Natural killer cell treated with Interleukin-12 subunit alpha and Interleukin-12 subunit beta and Interleukin-15 and Interleukin-18, amount 100 ng/mL, for 72 hours (primary cell): ENCODE results near the gene LEMD1. TPM values are rescaled to one million over a fixed set of nuclear protein-coding genes. Genes with fewer than 3 reads are reported as not detected.
"Not testable (repeated sequence)": the region's sequence is repeated elsewhere in the genome, so short reads cannot be mapped to it uniquely, and the experiment has no call there.

Experiments
- ATAC-seq, 2 donors: fragments of 150-1000 bp; cut with Tn5 transposase in 1 of 2; sonication (Bioruptor Pico), chemical (Tn5 transposase) in 1 of 2; 2 replicates each; pipeline ENCODE4 v1.10.0; 2021
- DNase-seq: peaks from one replicate; pipeline ENCODE4 v3.0.0; 2022; ENCODE audit warnings: low spot score
- H3K27ac Mint-ChIP-seq, 2 donors: 1 replicate in 1 of 2; 2 replicates in 1 of 2; pipeline ENCODE4 v1.8.0; 2022; ENCODE audit warnings: mixed read lengths in 2 of 2, mild to moderate bottlenecking in 1 of 2, moderate library complexity in 1 of 2
- H3K27me3 Mint-ChIP-seq, 2 donors: 1 replicate in 1 of 2; 2 replicates in 1 of 2; pipeline ENCODE4 v1.8.0; 2022; ENCODE audit warnings: mixed read lengths in 2 of 2
- H3K36me3 Mint-ChIP-seq: one replicate; pipeline ENCODE4 v1.8.0; 2022; ENCODE audit warnings: mixed read lengths
- H3K4me1 Mint-ChIP-seq, 2 donors: 1 replicate in 1 of 2; 2 replicates in 1 of 2; pipeline ENCODE4 v1.8.0; 2022; ENCODE audit warnings: low read depth in 2 of 2, mixed read lengths in 2 of 2, mild to moderate bottlenecking in 1 of 2
- H3K4me3 Mint-ChIP-seq: one replicate; pipeline ENCODE4 v1.8.0; 2022; ENCODE audit warnings: mixed read lengths
- H3K9me3 Mint-ChIP-seq: 2 replicates; pipeline ENCODE4 v1.8.0; 2022; ENCODE audit warnings: mixed read lengths
- total RNA-seq, 2 donors: library from RNA; stranded (reverse); gene quantifications; one replicate each; pipeline ENCODE4 v1.2.3, GENCODE V29; 2022

Gene LEMD1
- total RNA-seq, 2 donors from 2014 or later: not detected

- no peak overlapping the region for H3K27ac Mint-ChIP-seq
- peak overlapping the region; percentile 69 for H3K4me3 Mint-ChIP-seq
- peaks cover 14 to 19% of the 10 kb centered on the region in 2 donors for H3K27me3 Mint-ChIP-seq
- ATAC-seq (peak; percentile 60 to 83), DNase-seq (peak; percentile 70)
- H3K9me3 Mint-ChIP-seq: no peaks in the 10 kb centered on the region
- H3K36me3 Mint-ChIP-seq: no peaks in the 10 kb centered on the region
- peaks cover 7% of the 10 kb centered on the region in 2 donors for H3K4me1 Mint-ChIP-seq
These were observed 8.9 kb upstream of the LEMD1 start for GRCh38 chr1:205430696-205431305.

GRCh38 chr1:205429762-205430695, 8.2 kb upstream of the LEMD1 start:
- peaks cover 7% of the 10 kb centered on the region in 2 donors for H3K4me1 Mint-ChIP-seq
- H3K27me3 Mint-ChIP-seq: peaks cover 13 to 14% of the 10 kb centered on the region in 2 donors
- DNase-seq (no peak), ATAC-seq (no peak)
- H3K27ac Mint-ChIP-seq: no peak overlapping the region
- H3K9me3 Mint-ChIP-seq: no peaks in the 10 kb centered on the region
- peak overlapping the region; percentile 69 for H3K4me3 Mint-ChIP-seq
- no peaks in the 10 kb centered on the region for H3K36me3 Mint-ChIP-seq

GRCh38 chr1:205424901-205425600, 3.2 kb upstream of the LEMD1 start:
- no peaks in the 10 kb centered on the region for H3K9me3 Mint-ChIP-seq
- H3K27ac Mint-ChIP-seq: no peak overlapping the region
- no peak overlapping the region for H3K4me3 Mint-ChIP-seq
- H3K36me3 Mint-ChIP-seq: no peaks in the 10 kb centered on the region
- ATAC-seq: no peak
- DNase-seq: no peak
- H3K27me3 Mint-ChIP-seq: peaks cover 31 to 33% of the 10 kb centered on the region in 2 donors
- H3K4me1 Mint-ChIP-seq: no peaks in the 10 kb centered on the region

- no peaks in the 10 kb centered on the region for H3K9me3 Mint-ChIP-seq
- H3K36me3 Mint-ChIP-seq: no peaks in the 10 kb centered on the region
- H3K27me3 Mint-ChIP-seq: peaks cover 35% of the 10 kb centered on the region in 2 donors
- H3K4me3 Mint-ChIP-seq: no peak overlapping the region
- H3K4me1 Mint-ChIP-seq: no peaks in the 10 kb centered on the region
- ATAC-seq (no peak), DNase-seq (no peak)
- no peak overlapping the region for H3K27ac Mint-ChIP-seq
These were observed 2.1 kb upstream of the LEMD1 start for GRCh38 chr1:205423814-205424399.

- H3K36me3 Mint-ChIP-seq: no peaks in the 10 kb centered on the region
- DNase-seq: no peak
- no peaks in the 10 kb centered on the region for H3K4me1 Mint-ChIP-seq
- no peak for ATAC-seq
- no peak overlapping the region for H3K27ac Mint-ChIP-seq
- H3K27me3 Mint-ChIP-seq: peaks cover 32 to 35% of the 10 kb centered on the region in 2 donors
- H3K9me3 Mint-ChIP-seq: no peaks in the 10 kb centered on the region
- H3K4me3 Mint-ChIP-seq: no peak overlapping the region
These were observed 1.3 kb upstream of the LEMD1 start for GRCh38 chr1:205422993-205423642.

- H3K27ac Mint-ChIP-seq: no peak overlapping the region
- H3K4me1 Mint-ChIP-seq: no peaks in the 10 kb centered on the region
- H3K9me3 Mint-ChIP-seq: no peaks in the 10 kb centered on the region
- H3K4me3 Mint-ChIP-seq: no peak overlapping the region
- ATAC-seq (no peak), DNase-seq (no peak)
- peaks cover 27 to 29% of the 10 kb centered on the region in 2 donors for H3K27me3 Mint-ChIP-seq
- no peaks in the 10 kb centered on the region for H3K36me3 Mint-ChIP-seq
These were observed 918 bp downstream of the LEMD1 start for GRCh38 chr1:205420938-205421337.

GRCh38 chr1:205417870-205418635, 3.8 kb downstream of the LEMD1 start:
- no peak for ATAC-seq

GRCh38 chr1:205416322-205416721, 5.5 kb downstream of the LEMD1 start:
- Mint-ChIP-seq H3K9me3 (no peaks in the 10 kb centered on the region), H3K4me1 (no peaks in the 10 kb centered on the region), H3K4me3 (no peak overlapping the region), H3K27ac (no peak overlapping the region), H3K36me3 (no peaks in the 10 kb centered on the region), H3K27me3 (peaks cover 16 to 19% of the 10 kb centered on the region in 2 donors)
- DNase-seq: no peak
- ATAC-seq: no peak

More at GRCh38 chr1:205417870-205418635, 3.8 kb downstream of the LEMD1 start:
- no peak overlapping the region for H3K27ac Mint-ChIP-seq
- H3K27me3 Mint-ChIP-seq: peaks cover 23 to 25% of the 10 kb centered on the region in 2 donors
- no peak for DNase-seq
- no peaks in the 10 kb centered on the region for H3K4me1 Mint-ChIP-seq
- no peak overlapping the region for H3K4me3 Mint-ChIP-seq
- no peaks in the 10 kb centered on the region for H3K36me3 Mint-ChIP-seq
- no peaks in the 10 kb centered on the region for H3K9me3 Mint-ChIP-seq

- Mint-ChIP-seq H3K9me3 (no peaks in the 10 kb centered on the region), H3K27me3 (peaks cover 21% of the 10 kb centered on the region in 2 donors), H3K4me3 (no peak overlapping the region), H3K4me1 (peaks cover 0 to 3% of the 10 kb centered on the region in 2 donors), H3K27ac (no peak overlapping the region), H3K36me3 (no peaks in the 10 kb centered on the region)
- DNase-seq: no peak
- ATAC-seq: no peak
These were observed 11.1 kb downstream of the LEMD1 start for GRCh38 chr1:205410581-205411298.

GRCh38 chr1:205407970-205408369, 13.9 kb downstream of the LEMD1 start:
- H3K36me3 Mint-ChIP-seq: peaks cover 6% of the 10 kb centered on the region
- peak overlapping the region in 1 of 2 donors; percentile 2 for H3K27ac Mint-ChIP-seq
- H3K4me1 Mint-ChIP-seq: peaks cover 0 to 3% of the 10 kb centered on the region in 2 donors
- no peak overlapping the region for H3K4me3 Mint-ChIP-seq
- DNase-seq (no peak), ATAC-seq (no peak)
- peaks cover 20 to 22% of the 10 kb centered on the region in 2 donors for H3K27me3 Mint-ChIP-seq
- H3K9me3 Mint-ChIP-seq: no peaks in the 10 kb centered on the region

GRCh38 chr1:205406252-205406651, 15.6 kb downstream of the LEMD1 start:
- H3K4me1 Mint-ChIP-seq, H3K9me3 Mint-ChIP-seq, H3K27ac Mint-ChIP-seq, H3K4me3 Mint-ChIP-seq, ATAC-seq, H3K36me3 Mint-ChIP-seq, DNase-seq: not testable (repeated sequence)
- peaks cover 17 to 19% of the 10 kb centered on the region in 2 donors for H3K27me3 Mint-ChIP-seq

- not testable (repeated sequence) for H3K4me1 Mint-ChIP-seq, H3K9me3 Mint-ChIP-seq
These were observed 17.4 kb downstream of the LEMD1 start for GRCh38 chr1:205404484-205404883.

More at GRCh38 chr1:205404484-205404883, 17.4 kb downstream of the LEMD1 start:
- not testable (repeated sequence) for ATAC-seq, H3K36me3 Mint-ChIP-seq, H3K27ac Mint-ChIP-seq, H3K4me3 Mint-ChIP-seq, DNase-seq
- H3K27me3 Mint-ChIP-seq: peaks cover 7 to 11% of the 10 kb centered on the region in 2 donors
